ENCODE results near the gene ARSH. TPM values are rescaled to one million over a fixed set of nuclear protein-coding genes. Genes with fewer than 3 reads are reported as not detected.
"Not testable (repeated sequence)": the region's sequence is repeated elsewhere in the genome, so short reads cannot be mapped to it uniquely, and the experiment has no call there.

The ARSH gene, protein sequence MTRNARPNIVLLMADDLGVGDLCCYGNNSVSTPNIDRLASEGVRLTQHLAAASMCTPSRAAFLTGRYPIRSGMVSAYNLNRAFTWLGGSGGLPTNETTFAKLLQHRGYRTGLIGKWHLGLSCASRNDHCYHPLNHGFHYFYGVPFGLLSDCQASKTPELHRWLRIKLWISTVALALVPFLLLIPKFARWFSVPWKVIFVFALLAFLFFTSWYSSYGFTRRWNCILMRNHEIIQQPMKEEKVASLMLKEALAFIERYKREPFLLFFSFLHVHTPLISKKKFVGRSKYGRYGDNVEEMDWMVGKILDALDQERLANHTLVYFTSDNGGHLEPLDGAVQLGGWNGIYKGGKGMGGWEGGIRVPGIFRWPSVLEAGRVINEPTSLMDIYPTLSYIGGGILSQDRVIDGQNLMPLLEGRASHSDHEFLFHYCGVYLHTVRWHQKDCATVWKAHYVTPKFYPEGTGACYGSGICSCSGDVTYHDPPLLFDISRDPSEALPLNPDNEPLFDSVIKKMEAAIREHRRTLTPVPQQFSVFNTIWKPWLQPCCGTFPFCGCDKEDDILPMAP
- total RNA-seq: not detected
- long read RNA-seq, donor 1: 0 reads
- long read RNA-seq, donor 2: 0 reads

DNA sequence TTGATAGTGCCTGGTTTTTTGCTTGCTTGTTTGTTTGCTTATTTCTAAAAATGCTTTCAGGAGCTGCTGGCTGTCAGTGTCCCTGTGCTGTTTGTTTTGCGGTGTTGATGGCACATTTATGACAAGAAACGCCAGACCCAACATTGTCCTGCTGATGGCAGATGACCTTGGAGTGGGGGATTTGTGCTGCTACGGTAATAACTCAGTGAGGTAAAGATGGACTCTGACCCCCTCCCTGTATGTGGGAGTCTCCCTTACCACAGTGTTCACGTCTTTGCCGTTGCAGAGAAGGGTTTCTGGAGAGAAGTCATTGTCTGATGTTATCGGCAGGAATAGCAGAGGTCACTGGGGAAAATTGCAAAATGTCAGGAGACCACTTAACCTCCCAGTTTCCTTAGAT, at the start of gene ARSH:
TSS of gene ARSH (plus strand) at position 52 of the 400 bp plus-strand sequence. CDS start at position 119, 67 bp downstream.
- intact Hi-C loops (cut with DNase I): no loop called here

DNA sequence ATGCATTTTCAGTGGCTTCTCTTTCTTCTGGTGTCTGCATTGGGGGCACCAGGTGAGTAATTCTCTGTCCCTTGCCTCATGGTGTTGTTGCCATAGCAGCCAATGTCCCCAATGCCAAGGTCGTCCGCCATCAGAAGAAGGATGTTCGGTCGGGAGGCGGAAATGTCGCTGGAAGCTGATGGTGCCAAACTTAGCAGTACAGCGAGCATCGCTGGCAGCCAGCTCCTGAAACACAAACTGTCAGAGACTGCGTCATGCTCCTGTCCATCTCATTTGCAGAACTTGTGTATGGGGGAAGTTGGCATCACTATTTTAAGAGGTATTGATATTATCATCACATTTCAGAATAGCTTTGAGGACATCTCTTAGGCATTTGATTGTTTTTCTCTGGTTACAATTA, 48.1 kb upstream of the ARSH start:
- intact Hi-C loops (cut with DNase I): no loop called here
- DNase-seq (ENCODE audit: low spot score): no peak

More for the DNA sequence above, at the start of gene ARSH:
- DNase-seq (ENCODE audit: low spot score): no peak

DNA sequence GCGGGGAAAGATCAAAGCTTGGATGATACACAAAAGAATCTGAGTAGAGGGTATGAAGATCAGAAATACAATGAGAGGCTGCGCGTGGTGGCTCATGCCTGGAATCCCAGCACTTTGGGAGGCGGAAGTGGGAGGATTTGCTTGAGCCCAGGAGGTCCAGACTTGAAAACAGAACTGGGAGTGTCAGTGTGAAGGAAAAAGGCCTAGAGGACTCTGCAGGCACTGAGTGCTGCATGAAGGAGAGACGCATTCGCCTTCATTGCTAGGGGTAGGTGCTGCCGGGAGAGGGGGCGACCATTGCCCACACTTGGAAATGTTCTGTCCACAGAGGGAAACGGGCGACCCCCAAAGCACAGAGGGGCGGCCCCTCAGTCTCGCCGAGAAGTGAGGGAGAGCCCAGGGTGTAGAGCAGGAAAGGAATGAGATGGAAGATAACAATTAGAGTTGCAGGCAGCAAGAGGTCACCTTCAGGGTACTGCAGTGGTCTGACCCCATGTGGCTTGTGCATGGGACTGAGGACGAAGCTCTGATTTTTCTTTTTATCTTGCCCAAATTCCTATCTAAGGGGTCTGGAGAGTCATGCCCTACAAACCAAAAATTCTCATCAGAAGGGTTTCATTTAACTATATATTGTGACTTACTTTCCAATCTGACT, 45.4 kb upstream of the ARSH start:
- no peak for DNase-seq (ENCODE audit: low spot score)
- intact Hi-C loops (cut with DNase I): no loop called here

DNA sequence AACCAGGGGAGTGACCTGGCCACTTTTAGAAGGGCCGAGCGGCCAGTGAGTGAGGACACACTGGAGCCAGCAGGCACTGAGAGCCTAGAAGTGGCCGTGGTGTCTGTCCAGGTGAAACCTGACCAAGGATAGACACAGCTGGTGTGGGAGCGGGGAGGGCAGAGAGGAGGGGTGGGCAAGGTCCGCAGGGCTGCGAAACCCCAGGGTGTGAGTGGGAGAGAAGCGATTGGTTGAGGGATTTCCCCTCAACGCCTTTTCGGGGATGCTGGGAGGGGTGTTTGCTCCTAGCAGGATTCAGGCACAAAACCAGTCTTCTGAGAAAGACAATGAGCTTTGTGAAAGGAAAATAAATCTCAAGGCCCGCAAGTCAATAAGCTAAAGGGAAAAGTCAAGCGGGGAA, 44.0 kb upstream of the ARSH start:
- intact Hi-C loops (cut with DNase I): no loop called here
- no peak for DNase-seq (ENCODE audit: low spot score)

DNA sequence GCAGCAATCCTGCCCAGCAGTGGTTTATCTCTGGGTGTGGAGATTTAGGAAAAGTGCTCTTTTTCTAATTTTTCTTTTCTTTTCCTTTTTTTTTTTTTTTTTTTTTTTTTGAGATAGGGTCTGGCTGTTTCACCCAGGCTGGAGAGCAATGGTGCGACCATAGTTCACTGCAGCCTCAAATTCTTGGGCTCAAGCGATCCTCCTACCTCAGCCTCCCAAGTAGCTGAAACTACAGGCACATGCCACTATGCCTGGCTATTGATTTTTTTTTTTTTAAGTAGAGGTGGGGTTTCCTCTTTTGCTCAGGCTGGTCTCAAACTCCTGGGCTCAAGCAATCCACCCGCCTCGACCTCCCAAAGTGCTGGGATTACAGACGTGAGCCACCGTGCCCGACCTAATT, 42.9 kb upstream of the ARSH start:
- DNase-seq (ENCODE audit: low spot score); intact Hi-C loops (cut with DNase I): not testable (repeated sequence)

DNA sequence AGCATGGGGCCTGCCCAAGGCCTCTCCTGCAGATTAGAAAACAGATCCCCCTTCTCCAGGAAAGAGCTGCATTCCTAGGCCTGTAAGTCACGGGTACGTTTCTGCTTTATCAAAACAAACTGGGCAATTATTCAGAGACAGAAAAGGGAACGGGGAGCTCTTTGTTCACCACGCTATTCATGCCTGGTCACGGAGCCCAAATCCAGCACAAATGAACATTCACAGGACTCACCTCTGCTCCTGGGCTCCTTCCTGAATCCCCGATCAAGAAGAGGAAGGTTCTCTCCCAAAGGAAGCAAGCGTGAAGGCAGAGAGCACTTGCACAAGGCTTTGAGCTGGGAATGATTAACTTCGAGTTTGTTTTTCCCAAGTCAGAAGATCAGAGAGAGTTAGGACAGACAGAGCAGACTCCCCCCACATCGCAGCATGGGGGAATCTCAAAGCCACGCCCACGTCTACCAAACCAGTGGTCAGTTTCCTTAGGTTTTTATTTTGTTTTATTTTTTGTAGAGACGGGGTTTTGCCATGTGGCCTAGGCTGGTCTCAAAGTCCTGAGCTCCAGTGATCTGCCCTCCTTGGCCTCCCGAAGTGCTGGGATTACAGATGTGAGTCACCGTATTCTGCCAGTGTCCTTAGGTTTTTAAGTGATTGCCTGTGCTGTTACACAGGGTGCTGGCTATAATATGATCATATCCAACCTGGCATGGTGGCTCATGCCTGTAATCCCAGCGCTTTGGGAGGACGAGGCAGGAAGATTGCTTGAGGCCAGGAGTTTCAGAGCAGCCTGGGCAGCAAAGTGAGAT, 42.2 kb upstream of the ARSH start:
- intact Hi-C loops (cut with DNase I); DNase-seq (ENCODE audit: low spot score): not testable (repeated sequence)

DNA sequence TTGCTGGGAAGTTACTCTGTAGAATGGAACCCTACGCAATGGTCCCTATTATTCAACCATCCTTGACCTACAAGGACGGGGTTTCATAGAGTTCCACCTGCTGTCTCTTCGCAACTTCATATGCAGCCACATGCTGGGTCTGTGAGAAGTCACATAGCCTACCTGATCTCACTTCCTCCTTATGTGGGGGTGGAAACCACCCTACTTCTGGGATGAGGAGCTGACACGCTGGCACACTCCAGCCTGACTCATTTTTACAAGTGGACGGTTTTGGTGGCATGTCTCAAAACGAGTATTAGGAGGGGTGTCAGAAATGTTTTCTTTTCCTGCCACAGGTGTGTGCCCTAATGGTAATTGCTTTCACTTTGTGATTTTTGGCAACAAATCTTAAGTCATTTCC, 40.4 kb upstream of the ARSH start:
- intact Hi-C loops (cut with DNase I): no loop called here
- DNase-seq (ENCODE audit: low spot score): no peak

DNA sequence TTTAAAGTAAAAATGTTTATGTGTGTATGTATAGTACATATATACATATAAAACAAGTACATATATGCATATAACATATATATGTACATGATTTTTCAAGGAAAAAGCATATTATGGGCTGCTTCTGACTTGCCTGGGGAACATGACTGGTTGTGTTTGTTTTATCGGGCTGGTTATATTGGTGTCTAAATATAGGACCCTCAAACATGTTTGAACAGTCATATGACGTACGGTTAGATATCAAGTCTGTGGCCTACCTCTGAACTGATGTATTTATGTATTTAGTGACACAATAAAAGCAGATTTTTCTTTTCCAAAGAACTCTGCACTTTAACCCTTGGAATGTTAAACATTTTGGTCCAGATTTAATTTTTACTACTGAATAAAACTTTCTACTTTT, 39.3 kb upstream of the ARSH start:
- intact Hi-C loops (cut with DNase I): no loop called here
- DNase-seq (ENCODE audit: low spot score): no peak

DNA sequence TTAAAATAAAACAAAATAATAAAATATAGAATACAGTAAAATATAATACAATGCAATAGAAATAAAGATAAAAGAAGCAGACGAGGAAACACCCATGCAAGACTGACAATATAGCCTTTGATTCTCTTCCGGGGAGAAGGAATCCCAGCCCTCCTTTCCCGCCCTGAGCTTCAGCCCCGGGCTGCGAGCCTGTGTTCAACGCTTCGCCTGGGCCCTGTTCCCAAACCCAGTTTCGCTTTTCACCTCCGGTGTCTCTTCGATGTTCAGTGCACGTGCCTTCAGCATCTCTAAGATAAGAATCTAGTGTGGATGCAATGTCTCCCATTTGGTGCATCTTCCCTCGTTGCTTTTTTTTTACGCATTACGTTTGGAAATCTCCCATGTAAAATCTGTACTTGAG, 38.8 kb upstream of the ARSH start:
- no peak for DNase-seq (ENCODE audit: low spot score)
- intact Hi-C loops (cut with DNase I): no loop called here

DNA sequence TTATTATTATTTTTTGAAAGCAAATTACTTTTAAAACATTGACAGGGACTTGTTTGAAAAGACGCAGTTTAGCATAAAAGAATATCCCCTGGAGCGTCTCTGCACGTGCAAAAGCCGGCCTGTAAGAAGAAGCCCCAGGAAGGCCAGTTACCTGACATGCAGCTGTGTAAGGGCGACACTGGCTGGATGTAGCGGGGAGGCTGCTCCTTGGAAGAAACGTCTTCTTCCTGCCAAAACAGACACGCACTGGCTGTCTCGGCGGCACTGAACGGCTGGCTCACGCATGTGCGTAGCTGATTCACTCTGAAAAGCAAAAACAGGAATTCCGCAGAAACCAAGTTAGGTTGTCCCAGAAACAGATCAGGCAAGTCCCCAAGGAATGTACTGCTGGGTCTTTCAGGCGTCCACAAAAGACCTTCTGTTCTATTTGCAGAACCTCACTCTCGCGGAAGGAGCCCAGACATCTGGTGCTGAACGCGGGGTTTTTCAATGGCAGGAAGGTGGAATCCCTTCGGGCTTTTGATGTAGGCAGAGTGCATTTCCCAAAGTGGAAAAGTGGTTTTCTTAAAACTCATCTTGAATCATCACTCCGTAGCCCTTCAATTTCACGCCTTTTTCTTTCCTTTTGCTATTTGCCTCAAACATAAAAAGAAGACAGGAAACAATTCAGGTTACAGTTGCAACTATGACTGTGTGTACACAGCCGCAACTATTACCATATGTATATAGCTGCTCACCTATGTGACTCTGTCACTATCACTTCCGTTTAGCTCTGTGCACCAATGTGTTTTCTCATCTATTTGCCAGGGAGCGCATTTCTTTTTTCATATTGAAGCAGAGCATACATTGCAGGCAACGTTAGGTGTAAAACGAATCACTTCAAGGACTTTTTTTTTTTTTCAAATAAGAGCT, 38.1 kb upstream of the ARSH start:
- no peak for DNase-seq (ENCODE audit: low spot score)
- intact Hi-C loops (cut with DNase I): no loop called here

DNA sequence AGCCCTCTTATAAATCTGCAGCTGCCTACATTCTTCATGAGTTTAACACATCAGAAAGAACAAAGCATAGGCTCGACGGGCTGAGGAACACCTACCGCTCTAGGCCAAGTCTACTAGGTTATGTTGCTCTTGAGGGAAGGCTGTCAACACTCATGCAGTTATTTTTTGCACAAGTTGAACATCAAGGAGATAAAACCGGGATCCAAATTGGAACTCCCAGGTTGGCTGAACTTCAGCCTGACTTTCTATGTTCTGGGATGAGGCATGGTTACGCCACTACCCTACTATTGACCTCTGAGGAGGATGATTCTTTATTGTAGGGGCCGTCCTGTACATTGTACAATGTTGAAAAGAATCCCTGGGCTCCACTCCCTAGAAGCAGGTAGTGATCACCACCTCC, 37.3 kb upstream of the ARSH start:
- DNase-seq (ENCODE audit: low spot score): no peak
- intact Hi-C loops (cut with DNase I): no loop called here

DNA sequence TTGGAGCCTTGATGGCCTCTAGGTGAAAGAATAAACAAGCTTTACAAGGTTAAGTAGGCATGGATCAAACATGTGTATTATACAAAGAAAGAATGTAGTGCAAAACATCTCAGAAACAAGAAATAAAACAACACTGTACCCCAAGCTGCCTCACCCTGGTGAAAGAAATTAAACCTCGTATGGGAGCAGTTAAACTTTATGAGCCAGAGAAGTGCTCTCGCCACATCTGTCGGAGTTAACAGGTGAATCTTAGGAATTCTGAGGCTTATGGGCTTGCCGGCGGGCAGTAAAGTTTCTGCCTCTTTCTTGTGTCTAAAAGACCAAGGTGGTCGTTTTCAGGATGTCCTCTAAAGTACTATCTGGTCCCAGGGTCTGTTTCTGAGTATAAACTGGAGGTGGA, 34.0 kb upstream of the ARSH start:
- intact Hi-C loops (cut with DNase I): no loop called here
- DNase-seq (ENCODE audit: low spot score): no peak

DNA sequence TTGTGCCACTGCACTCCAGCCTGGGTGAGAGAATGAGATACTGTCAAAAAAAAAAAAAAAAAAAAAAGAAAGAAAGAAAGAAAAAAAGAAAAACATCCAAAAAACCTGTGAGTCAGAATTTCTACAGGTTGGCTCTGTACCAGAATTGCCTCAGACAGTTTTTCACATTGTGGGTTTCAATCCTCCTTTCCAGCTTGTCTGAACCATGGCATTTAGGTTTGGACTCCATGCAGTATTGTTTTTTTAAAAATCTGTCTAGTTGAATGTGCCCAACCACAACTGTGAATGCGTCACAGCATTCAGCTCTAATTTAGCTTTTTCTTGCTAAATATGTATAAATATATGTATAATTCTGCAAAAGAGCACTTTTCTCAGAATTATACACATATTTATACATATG, 31.4 kb upstream of the ARSH start:
- intact Hi-C loops (cut with DNase I): no loop called here

DNA sequence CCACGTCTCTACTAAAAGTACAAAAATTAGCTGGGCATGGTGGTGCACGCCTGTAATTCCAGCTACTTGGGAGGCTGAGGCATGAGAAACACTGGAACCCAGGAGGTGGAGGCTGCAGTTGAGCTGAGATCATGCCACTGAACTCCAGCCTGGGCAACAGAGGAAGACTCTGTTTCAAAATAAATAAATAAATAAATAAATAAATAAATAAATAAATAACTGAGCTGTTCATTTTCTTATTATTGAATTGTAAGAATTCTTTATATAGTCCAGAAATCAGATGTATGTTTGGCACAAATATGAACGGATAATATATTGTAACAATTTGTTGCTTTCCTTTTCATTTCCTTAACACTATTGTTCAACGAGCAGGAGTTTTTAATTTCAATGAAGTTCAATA, 27.7 kb upstream of the ARSH start:
- DNase-seq (ENCODE audit: low spot score); intact Hi-C loops (cut with DNase I): not testable (repeated sequence)

More for the DNA sequence above, 31.4 kb upstream of the ARSH start:
- no peak for DNase-seq (ENCODE audit: low spot score)

DNA sequence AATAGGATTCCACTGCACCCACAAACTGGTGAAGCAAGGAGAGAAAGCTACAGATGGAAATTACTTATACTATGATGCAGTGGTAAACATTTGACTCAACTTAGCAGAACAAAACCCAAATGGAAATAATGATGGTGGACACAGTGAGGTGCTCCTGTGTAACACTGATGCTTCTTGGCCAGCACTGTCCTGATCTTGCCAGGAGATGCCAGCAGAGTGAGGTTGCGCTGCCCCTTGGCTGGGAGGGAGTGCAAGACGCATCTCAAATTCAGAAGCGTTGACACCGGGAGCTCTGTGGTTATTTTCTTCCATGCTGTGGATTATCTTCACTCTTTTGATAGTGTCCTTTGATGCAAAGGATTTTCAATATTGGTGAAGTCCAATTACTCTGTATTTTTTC, 22.0 kb upstream of the ARSH start:
- intact Hi-C loops (cut with DNase I): no loop called here
- DNase-seq (ENCODE audit: low spot score): no peak

DNA sequence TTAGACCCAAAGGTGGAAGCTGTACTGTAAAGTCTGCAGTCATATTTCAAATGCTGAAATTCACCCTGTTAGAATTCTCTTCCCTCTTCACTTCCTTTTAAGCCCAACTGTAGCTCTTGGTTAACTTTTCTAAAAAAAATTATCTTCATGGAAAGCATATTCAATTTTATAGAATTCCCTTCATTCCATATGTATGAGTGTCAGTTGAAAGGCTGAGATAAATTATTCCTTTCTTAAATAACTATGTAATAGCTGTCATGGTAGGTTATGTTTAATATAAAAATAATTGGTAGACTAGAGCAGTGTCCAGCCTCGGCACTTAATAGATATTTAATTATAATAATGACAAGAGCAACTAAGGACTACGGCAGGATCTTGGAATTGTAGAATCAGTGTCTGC, 16.8 kb upstream of the ARSH start:
- intact Hi-C loops (cut with DNase I): no loop called here
- no peak for DNase-seq (ENCODE audit: low spot score)

DNA sequence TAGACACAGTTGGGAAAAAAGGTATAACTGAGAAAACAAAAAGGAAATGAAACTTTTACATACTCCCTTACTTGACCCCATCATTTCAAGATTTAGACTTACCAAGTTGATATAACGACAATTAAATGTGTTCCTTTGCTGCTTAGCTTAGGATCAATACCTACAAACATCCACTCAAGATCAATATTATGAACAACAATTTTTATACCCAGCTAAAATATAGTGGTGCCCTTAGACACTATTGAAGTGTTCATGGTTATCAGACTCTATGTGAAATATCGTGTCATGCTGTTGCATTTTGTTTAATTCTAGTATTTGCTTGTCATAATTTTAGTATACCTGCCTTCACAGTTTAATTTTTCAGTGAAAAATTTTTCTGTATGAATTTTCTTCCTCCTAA, 4.2 kb downstream of the ARSH start:
- intact Hi-C loops (cut with DNase I): no loop called here
- no peak for DNase-seq (ENCODE audit: low spot score)

DNA sequence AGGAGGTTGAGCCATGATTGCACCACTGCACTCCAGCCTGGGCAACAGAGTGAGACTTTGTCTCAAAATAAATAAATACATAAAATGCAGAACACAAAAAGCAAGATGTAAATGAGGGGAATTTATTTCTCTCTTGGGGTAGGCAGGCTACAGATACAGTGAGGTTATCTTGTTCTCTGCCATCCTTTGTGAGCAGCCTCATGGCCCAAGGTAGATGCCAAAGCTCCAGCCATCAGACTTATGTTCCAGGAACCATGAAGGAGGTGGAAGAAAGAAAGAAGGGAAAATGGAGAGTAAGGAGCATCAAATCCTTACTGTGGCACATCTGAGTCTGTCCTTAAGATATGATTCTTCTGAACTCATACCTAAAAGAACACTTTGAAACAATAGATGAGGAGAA, 11.1 kb downstream of the ARSH start:
- intact Hi-C loops (cut with DNase I): no loop called here
- DNase-seq (ENCODE audit: low spot score): no peak

DNA sequence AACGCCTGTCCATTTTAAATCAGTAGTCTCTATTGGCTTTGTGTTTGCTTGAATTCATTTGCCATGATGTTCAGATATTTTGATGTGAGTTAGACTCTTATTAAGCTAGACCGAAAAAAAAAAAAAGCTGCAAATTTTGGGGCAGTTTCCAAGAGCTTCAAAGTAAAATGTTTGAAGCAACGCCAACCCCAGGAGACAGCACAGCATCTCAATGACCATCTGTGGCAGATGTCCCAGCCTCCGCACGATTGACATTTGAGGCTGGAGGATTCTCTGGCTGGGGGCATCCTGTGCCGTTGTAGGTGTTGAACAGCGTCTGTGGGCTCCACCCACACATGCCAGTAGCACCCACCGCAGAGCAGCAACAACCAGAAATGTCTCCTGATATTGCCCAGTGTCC, 17.8 kb downstream of the ARSH start:
- intact Hi-C loops (cut with DNase I): no loop called here
- DNase-seq (ENCODE audit: low spot score): no peak
